Hepatocyte (in vitro differentiated cells): ENCODE measurements around the gene ATP6V1E1. TPM values are rescaled to one million over a fixed set of nuclear protein-coding genes. Genes with fewer than 3 reads are reported as not detected.
A peak's percentile ranks its signal among the peaks of the same experiment; 100 is the strongest.

Source experiments
- DNase-seq: peaks from one replicate; pipeline ENCODE4 v3.0.0-alpha.2; 2016; ENCODE audit warnings: low spot score
- H2AFZ ChIP-seq: fragments of 200-600 bp; sonication (generic); 2 replicates; pipeline ENCODE4 v1.6.0; 2016; ENCODE audit warnings: antibody characterized with exemption, mild to moderate bottlenecking
- H3K27ac ChIP-seq: fragments of 200-600 bp; sonication (generic); 2 replicates; pipeline ENCODE4 v1.5.1; 2016; ENCODE audit warnings: mild to moderate bottlenecking
- H3K27me3 ChIP-seq: fragments of 200-600 bp; sonication (generic); 2 replicates; pipeline ENCODE4 v1.6.1; 2016
- H3K36me3 ChIP-seq: fragments of 200-600 bp; sonication (generic); replicated peaks from 2 replicates; pipeline ENCODE4 v1.5.1; 2016; ENCODE audit warnings: low read depth; ENCODE audit not compliant: insufficient read depth
- H3K4me1 ChIP-seq: fragments of 200-600 bp; sonication (generic); 2 replicates; pipeline ENCODE4 v1.5.1; 2016; ENCODE audit warnings: mild to moderate bottlenecking, moderate library complexity; ENCODE audit not compliant: insufficient read depth
- H3K4me2 ChIP-seq: fragments of 200-600 bp; sonication (generic); 2 replicates; pipeline ENCODE4 v1.6.0; 2016
- H3K4me3 ChIP-seq: fragments of 200-600 bp; sonication (generic); 2 replicates; pipeline ENCODE4 v1.5.1; 2016; ENCODE audit warnings: mild to moderate bottlenecking
- H3K79me2 ChIP-seq: fragments of 200-600 bp; sonication (generic); 2 replicates; pipeline ENCODE4 v1.6.0; 2017; ENCODE audit warnings: mild to moderate bottlenecking
- H3K9me2 ChIP-seq: fragments of 200-600 bp; sonication (generic); replicated peaks from 2 replicates; pipeline ENCODE4 v1.6.0; 2017; ENCODE audit warnings: mild to moderate bottlenecking; ENCODE audit not compliant: insufficient read depth
- H3K9me3 ChIP-seq: fragments of 200-600 bp; sonication (generic); 2 replicates; pipeline ENCODE4 v1.5.1; 2016; ENCODE audit warnings: low read depth, mild to moderate bottlenecking
- H4K20me1 ChIP-seq: fragments of 200-600 bp; sonication (generic); 2 replicates; pipeline ENCODE4 v1.6.0; 2016; ENCODE audit warnings: mild to moderate bottlenecking; ENCODE audit not compliant: insufficient read depth, poor library complexity, severe bottlenecking
- CTCF ChIP-seq: fragments of 200-600 bp; sonication (generic); IDR thresholded peaks from 2 replicates; pipeline ENCODE4 v1.5.1; 2016; ENCODE audit warnings: antibody characterized with exemption, mild to moderate bottlenecking; ENCODE audit not compliant: poor library complexity
- EZH2 ChIP-seq: fragments of 200-600 bp; sonication (generic); IDR thresholded peaks from 2 replicates; pipeline ENCODE4 v1.6.1; 2016; ENCODE audit warnings: antibody characterized with exemption, mild to moderate bottlenecking, borderline replicate concordance
- EZH2phosphoT487 ChIP-seq: fragments of 200-600 bp; sonication (generic); IDR thresholded peaks from one replicate; pipeline ENCODE4 v1.6.1; 2018; ENCODE audit warnings: antibody characterized with exemption, mild to moderate bottlenecking, low read depth, moderate library complexity; ENCODE audit not compliant: unreplicated experiment, severe bottlenecking
- WGBS: methylation state at CpG from one replicate; pipeline ENCODE4 v1.1.6; 2016; ENCODE audit warnings: low lambda C conversion rate; ENCODE audit errors: missing lambda C conversion rate; 5-methylcytosine and 5-hydroxymethylcytosine counted together
- polyA plus RNA-seq: library from polyadenylated mRNA; unstranded; fragments of >200 nt; fragmentation: Nextera tagmentation; extraction: Ambion mirVana; gene quantifications from 2 replicates; pipeline ENCODE4 v1.2.1, GENCODE V29; 2016
- total RNA-seq: library from RNA; depleted of rRNA; stranded (reverse); fragments of >200 nt; gene quantifications from 2 replicates; pipeline ENCODE4 v1.2.3, GENCODE V29; 2014

The ATP6V1E1 gene
- total and polyA plus RNA-seq, 2 experiments from 2014 or later = 122 to 145 TPM

- Histone ChIP-seq H2AFZ (no peak overlapping the region), H4K20me1 (peaks cover 16% of the 10 kb centered on the region), H3K9me2 (no peaks in the 10 kb centered on the region), H3K79me2 (peaks cover 36% of the 10 kb centered on the region), H3K4me1 (peaks cover 3% of the 10 kb centered on the region), H3K27me3 (no peaks in the 10 kb centered on the region), H3K27ac (peak overlapping the region; percentile 37), H3K4me2 (no peak overlapping the region), H3K36me3 (no peaks in the 10 kb centered on the region), H3K4me3 (no peak overlapping the region), H3K9me3 (no peaks in the 10 kb centered on the region)
- TF ChIP-seq EZH2phosphoT487 = no peak
- TF ChIP-seq CTCF = no peak
- no peak for TF ChIP-seq EZH2
- no peak for DNase-seq
- 25% methylated on average over 3 of the region's 3 CpGs for WGBS
Observed at GRCh38 chr22:17601031-17601430, 27.5 kb downstream of the ATP6V1E1 start.

- TF ChIP-seq EZH2 = no peak
- TF ChIP-seq EZH2phosphoT487 = no peak
- H3K79me2 ChIP-seq = peaks cover 21% of the 10 kb centered on the region
- no peak overlapping the region for H3K4me2 ChIP-seq
- peaks cover 3% of the 10 kb centered on the region for H3K4me1 ChIP-seq
- no peak overlapping the region for H3K27ac ChIP-seq
- DNase-seq = no peak
- no peaks in the 10 kb centered on the region for H3K9me2 ChIP-seq
- no peaks in the 10 kb centered on the region for H3K9me3 ChIP-seq
- H3K4me3 ChIP-seq = no peak overlapping the region
- no peaks in the 10 kb centered on the region for H3K27me3 ChIP-seq
- H2AFZ ChIP-seq = no peak overlapping the region
- H3K36me3 ChIP-seq = no peaks in the 10 kb centered on the region
- peaks cover 12% of the 10 kb centered on the region for H4K20me1 ChIP-seq
- 86% methylated on average over 4 of the region's 4 CpGs for WGBS
Observed at GRCh38 chr22:17598318-17598717, 30.2 kb downstream of the ATP6V1E1 start.

- H3K4me3 ChIP-seq = no peak overlapping the region
- no peaks in the 10 kb centered on the region for H3K9me3 ChIP-seq
- no peak for DNase-seq
- no peaks in the 10 kb centered on the region for H3K36me3 ChIP-seq
- peaks cover 10% of the 10 kb centered on the region for H3K79me2 ChIP-seq
- peaks cover 3% of the 10 kb centered on the region for H3K4me1 ChIP-seq
- TF ChIP-seq EZH2 = no peak
- TF ChIP-seq EZH2phosphoT487 = no peak
- no peak for TF ChIP-seq CTCF
- no peak overlapping the region for H2AFZ ChIP-seq
- no peak overlapping the region for H3K4me2 ChIP-seq
- 83% methylated on average over 2 of the region's 2 CpGs for WGBS
- peaks cover 7% of the 10 kb centered on the region for H4K20me1 ChIP-seq
- H3K27me3 ChIP-seq = no peaks in the 10 kb centered on the region
- H3K27ac ChIP-seq = peak overlapping the region; percentile 46
- H3K9me2 ChIP-seq = no peaks in the 10 kb centered on the region
Observed at GRCh38 chr22:17597217-17597616, 31.3 kb downstream of the ATP6V1E1 start.

GRCh38 chr22:17596226-17596625 is 32.3 kb downstream of the ATP6V1E1 start:
- no peaks in the 10 kb centered on the region for H3K27me3 ChIP-seq
- H4K20me1 ChIP-seq = peaks cover 4% of the 10 kb centered on the region
- H3K4me1 ChIP-seq = peaks cover 2% of the 10 kb centered on the region
- H3K9me2 ChIP-seq = no peaks in the 10 kb centered on the region
- H3K79me2 ChIP-seq = peaks cover under 1% of the 10 kb centered on the region
- no peak overlapping the region for H3K4me3 ChIP-seq
- H3K9me3 ChIP-seq = no peaks in the 10 kb centered on the region
- H2AFZ ChIP-seq = no peak overlapping the region
- peaks cover 4% of the 10 kb centered on the region for H3K36me3 ChIP-seq
- no peak for DNase-seq
- no peak for TF ChIP-seq EZH2phosphoT487
- no peak for TF ChIP-seq CTCF
- no peak for TF ChIP-seq EZH2
- no peak overlapping the region for H3K27ac ChIP-seq
- H3K4me2 ChIP-seq = no peak overlapping the region
- WGBS = 95% methylated on average over 6 of the region's 6 CpGs
